ENCODE measurements around the gene FXYD2. TPM values are rescaled to one million over a fixed set of nuclear protein-coding genes. Genes with fewer than 3 reads are reported as not detected.

FXYD2 gene
- total and polyA plus RNA-seq, 2 of the 8 experiments (the other 6 are each of a cell fraction or from before 2014, with no cell fraction given): 0.89 to 1.1 TPM

DNA sequence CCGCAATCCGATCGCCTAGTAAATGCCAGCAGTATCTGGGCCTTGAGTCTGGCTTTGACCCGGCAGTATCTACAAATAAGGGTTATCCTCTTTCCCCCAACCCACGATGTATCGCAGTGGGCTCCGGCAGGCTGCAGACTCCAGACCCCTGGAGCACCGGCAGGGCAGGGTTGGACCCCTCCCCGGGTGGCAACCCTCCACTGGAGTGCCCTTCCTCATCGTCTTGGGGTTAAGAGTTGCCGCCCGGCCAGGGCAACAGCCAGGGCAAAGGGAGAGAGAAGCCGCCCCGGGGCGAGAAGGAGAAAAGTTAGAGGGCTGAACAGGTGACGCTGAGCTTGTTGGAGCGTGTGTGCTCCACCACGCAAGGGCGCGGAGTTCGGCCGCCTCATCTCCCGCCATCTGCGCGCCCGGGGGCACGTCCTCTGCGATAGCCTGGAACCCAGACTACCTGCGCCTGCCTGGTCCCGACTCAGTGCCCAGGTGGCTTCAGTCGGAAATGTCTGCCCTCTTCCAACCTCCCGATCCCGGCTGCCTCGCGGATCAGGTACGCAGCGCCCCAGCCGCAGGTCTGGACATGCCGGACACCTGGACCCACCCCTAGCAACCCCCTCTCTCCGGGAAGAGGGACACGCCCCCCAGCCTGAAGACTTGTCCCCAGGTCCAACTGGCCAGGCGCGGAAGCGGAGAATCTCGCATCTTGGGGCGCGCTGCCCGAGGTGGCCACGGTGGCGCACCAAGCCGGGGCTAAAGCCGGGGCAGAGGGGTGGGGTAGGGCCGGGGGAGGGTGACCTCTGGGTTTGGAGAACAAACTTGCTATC lies 28.7 kb downstream of the FXYD2 start (continued):
- TF ChIP-seq E2F6 (IDR thresholded peaks at IDR 0.05) (0 out of 2 replicates have a peak, but pooled peaks have one; percentile 56), MAX (IDR thresholded peaks at IDR 0.05) (no peak), RFX5 (IDR thresholded peaks at IDR 0.05; ENCODE audit: borderline replicate concordance, low read depth, low read length) (no peak), TCF12 (IDR thresholded peaks at IDR 0.05; ENCODE audit: low read depth, low read length) (no peak), YY1 (IDR thresholded peaks at IDR 0.05; ENCODE audit: low read depth, low read length) (no peak), RXRA (IDR thresholded peaks at IDR 0.05; ENCODE audit: insufficient read depth, low read depth, low read length) (no peak), HDAC6 (IDR thresholded peaks at IDR 0.05; ENCODE audit: low read depth, low read length) (no peak), EZH2 (IDR thresholded peaks at IDR 0.05; ENCODE audit: low read depth, low read length, severe bottlenecking) (peak; percentile 87), BACH1 (IDR thresholded peaks at IDR 0.05; ENCODE audit: low read length) (no peak), CHD1 (IDR thresholded peaks at IDR 0.05; ENCODE audit: low read depth, low read length) (no peak), SP4 (IDR thresholded peaks at IDR 0.05; ENCODE audit: low read length) (no peak), CBX8 (IDR thresholded peaks at IDR 0.05; ENCODE audit: borderline replicate concordance, low read depth, low read length) (no peak)
